ENCODE data around the gene RPN1. TPM values are rescaled to one million over a fixed set of nuclear protein-coding genes. Genes with fewer than 3 reads are reported as not detected.
A peak's percentile ranks its signal among the peaks of the same experiment; 100 is the strongest.
"Not testable (repeated sequence)": the region's sequence is repeated elsewhere in the genome, so short reads cannot be mapped to it uniquely, and the experiment has no call there.

RPN1 gene
- total RNA-seq, 1 experiment from 2014 or later, result 185 TPM

- no TSS peak for BruUV-seq (replicated peaks)
- no peaks in the 10 kb centered on the region for H3K9me3 ChIP-seq (ENCODE audit: insufficient read depth, low read depth)
- H4K20me1 ChIP-seq (ENCODE audit: insufficient read depth), result no peaks in the 10 kb centered on the region
- no peak for TF ChIP-seq CTCF (conservative IDR thresholded peaks at IDR 0.05)
- TF ChIP-seq EZH2 (IDR thresholded peaks at IDR 0.05; ENCODE audit: low read depth), result no peak
- no peak for DNase-seq
- peak overlapping the region; percentile 73 for H3K4me3 ChIP-seq
- peak overlapping the region; percentile 82 for H3K27ac ChIP-seq
- H3K9me2 ChIP-seq (ENCODE audit: insufficient read depth), result no peaks in the 10 kb centered on the region
- intact Hi-C loops (cut with micrococcal nuclease; ENCODE audit: unreplicated experiment), result loop anchor here (2.0 to 5.0 kb wide), 2 partner anchors 105 to 271 kb away; no protein-coding TSS in a partner anchor
- no peaks in the 10 kb centered on the region for H3K27me3 ChIP-seq (ENCODE audit: insufficient read depth, low read depth)
- peak overlapping the region; percentile 94 for H2AFZ ChIP-seq
- no peaks in the 10 kb centered on the region for H3K36me3 ChIP-seq (ENCODE audit: low read depth)
- peaks cover 8% of the 10 kb centered on the region for H3K4me1 ChIP-seq (replicated peaks; ENCODE audit: insufficient read depth)
- peaks cover 19% of the 10 kb centered on the region for H3F3A ChIP-seq (ENCODE audit: insufficient read depth, low read depth)
- ChIA-PET POLR2A (ENCODE audit: unreplicated experiment) (interaction anchor here (0.6 to 0.7 kb wide), 3 partner anchors 20 to 1129 kb away, joined by 3 to 5 read pairs (median 3); no protein-coding TSS in a partner anchor), CTCF (interaction anchor here (0.8 to 1.9 kb wide), 6 partner anchors 29 to 168 kb away, joined by 3 to 21 read pairs (median 8); partner anchors contain the start of gene RAB7A)
- peak overlapping the region; percentile 98 for H3K4me2 ChIP-seq
- no peaks in the 10 kb centered on the region for H3K79me2 ChIP-seq (ENCODE audit: low read depth)
Measured at GRCh38 chr3:128681369-128681829, 30.8 kb upstream of the RPN1 start.

GRCh38 chr3:128680603-128681368 is 30.2 kb upstream of the RPN1 start:
- Histone ChIP-seq H3F3A (ENCODE audit: insufficient read depth, low read depth) (peaks cover 19% of the 10 kb centered on the region), H3K4me3 (peak overlapping the region; percentile 73), H2AFZ (peak overlapping the region; percentile 94), H3K4me1 (replicated peaks; ENCODE audit: insufficient read depth) (peaks cover 8% of the 10 kb centered on the region), H4K20me1 (ENCODE audit: insufficient read depth) (no peaks in the 10 kb centered on the region), H3K27me3 (ENCODE audit: insufficient read depth, low read depth) (no peaks in the 10 kb centered on the region), H3K36me3 (ENCODE audit: low read depth) (no peaks in the 10 kb centered on the region), H3K79me2 (ENCODE audit: low read depth) (no peaks in the 10 kb centered on the region), H3K9me3 (ENCODE audit: insufficient read depth, low read depth) (no peaks in the 10 kb centered on the region), H3K9me2 (ENCODE audit: insufficient read depth) (no peaks in the 10 kb centered on the region), H3K27ac (peak overlapping the region; percentile 82), H3K4me2 (peak overlapping the region; percentile 98)
- DNase-seq, result peak; percentile 94 to 100
- POLR2A ChIA-PET (ENCODE audit: unreplicated experiment), result interaction anchor here (0.5 to 0.7 kb wide), 10 partner anchors 21 to 1431 kb away, joined by 3 to 19 read pairs (median 5); partner anchors contain the start of gene ACAD9
- no peak for TF ChIP-seq EZH2 (IDR thresholded peaks at IDR 0.05; ENCODE audit: low read depth)
- peak; percentile 91 for TF ChIP-seq CTCF (conservative IDR thresholded peaks at IDR 0.05)
- CTCF ChIA-PET, result interaction anchor here (0.6 to 1.9 kb wide), 22 partner anchors 8 to 557 kb away, joined by 3 to 21 read pairs (median 5); partner anchors contain the start of genes RAB7A and RUVBL1
- intact Hi-C loops (cut with micrococcal nuclease; ENCODE audit: unreplicated experiment), result loop anchor here (1.0 to 5.0 kb wide), 5 partner anchors 46 to 272 kb away; partner anchors contain the start of genes ACAD9 and RAB7A
- TSS peak; percentile 88 for BruUV-seq (replicated peaks)

- no peak for DNase-seq
- H4K20me1 ChIP-seq (ENCODE audit: insufficient read depth), result no peaks in the 10 kb centered on the region
- H3K4me1 ChIP-seq (replicated peaks; ENCODE audit: insufficient read depth), result peaks cover 8% of the 10 kb centered on the region
- intact Hi-C loops (cut with micrococcal nuclease; ENCODE audit: unreplicated experiment), result no loop called here
- POLR2A ChIA-PET (ENCODE audit: unreplicated experiment), result no interaction called here
- H3K4me3 ChIP-seq, result no peak overlapping the region
- no peak overlapping the region for H2AFZ ChIP-seq
- H3F3A ChIP-seq (ENCODE audit: insufficient read depth, low read depth), result peaks cover 19% of the 10 kb centered on the region
- no peaks in the 10 kb centered on the region for H3K27me3 ChIP-seq (ENCODE audit: insufficient read depth, low read depth)
- no peaks in the 10 kb centered on the region for H3K9me3 ChIP-seq (ENCODE audit: insufficient read depth, low read depth)
- H3K9me2 ChIP-seq (ENCODE audit: insufficient read depth), result no peaks in the 10 kb centered on the region
- no peaks in the 10 kb centered on the region for H3K36me3 ChIP-seq (ENCODE audit: low read depth)
- no peak overlapping the region for H3K4me2 ChIP-seq
- no TSS peak for BruUV-seq (replicated peaks)
- TF ChIP-seq EZH2 (IDR thresholded peaks at IDR 0.05; ENCODE audit: low read depth) (no peak), CTCF (conservative IDR thresholded peaks at IDR 0.05) (no peak)
- CTCF ChIA-PET, result no interaction called here
- no peak overlapping the region for H3K27ac ChIP-seq
- H3K79me2 ChIP-seq (ENCODE audit: low read depth), result no peaks in the 10 kb centered on the region
Measured at GRCh38 chr3:128679338-128679737, 28.7 kb upstream of the RPN1 start.

GRCh38 chr3:128675802-128676201 is 25.2 kb upstream of the RPN1 start:
- BruUV-seq (replicated peaks); intact Hi-C loops (cut with micrococcal nuclease; ENCODE audit: unreplicated experiment); CTCF ChIA-PET; H3K27ac ChIP-seq; H3K27me3 ChIP-seq (ENCODE audit: insufficient read depth, low read depth); H3K4me2 ChIP-seq; H3K9me2 ChIP-seq (ENCODE audit: insufficient read depth); H3K9me3 ChIP-seq (ENCODE audit: insufficient read depth, low read depth); POLR2A ChIA-PET (ENCODE audit: unreplicated experiment); H3K4me1 ChIP-seq (replicated peaks; ENCODE audit: insufficient read depth); H3K4me3 ChIP-seq; H3K36me3 ChIP-seq (ENCODE audit: low read depth); H4K20me1 ChIP-seq (ENCODE audit: insufficient read depth); H2AFZ ChIP-seq; H3K79me2 ChIP-seq (ENCODE audit: low read depth); DNase-seq: not testable (repeated sequence)
- peaks cover 19% of the 10 kb centered on the region for H3F3A ChIP-seq (ENCODE audit: insufficient read depth, low read depth)
